Liver (tissue), 9 donors: ENCODE data around the gene GNAI3. TPM values are rescaled to one million over a fixed set of nuclear protein-coding genes. Genes with fewer than 3 reads are reported as not detected.

Source experiments
- DNase-seq: peaks from one replicate; pipeline ENCODE4 v3.0.0-alpha.2; 2017; ENCODE audit warnings: low spot score
- H3K27ac ChIP-seq, 2 donors: one replicate each; pipeline ENCODE4 v1.7.0; 2013; ENCODE audit warnings: inconsistent platforms in 2 of 2, low read length in 2 of 2, control low read depth in 1 of 2, low read depth in 1 of 2, mild to moderate bottlenecking in 1 of 2
- H3K27me3 ChIP-seq, 4 donors: one replicate each; pipeline versions ENCODE4 v1.6.1 to v1.7.0; 2013; ENCODE audit warnings: low read length in 3 of 4, inconsistent platforms in 1 of 4, mild to moderate bottlenecking in 1 of 4, moderate library complexity in 1 of 4; ENCODE audit not compliant: control insufficient read depth in 4 of 4, insufficient read depth in 4 of 4
- H3K36me3 ChIP-seq, 4 donors: one replicate each; pipeline versions ENCODE4 v1.6.1 to v1.7.0; 2013; ENCODE audit warnings: low read length in 3 of 4, mild to moderate bottlenecking in 3 of 4, low read depth in 1 of 4, moderate library complexity in 1 of 4; ENCODE audit not compliant: control insufficient read depth in 4 of 4, insufficient read depth in 3 of 4
- H3K4me1 ChIP-seq, 4 donors: one replicate each; pipeline versions ENCODE4 v1.6.1 to v1.7.0; 2013; ENCODE audit warnings: low read length in 3 of 4, mild to moderate bottlenecking in 3 of 4, moderate library complexity in 1 of 4; ENCODE audit not compliant: control insufficient read depth in 4 of 4, insufficient read depth in 4 of 4
- H3K4me3 ChIP-seq, 3 donors: one replicate each; pipeline versions ENCODE4 v1.6.1 to v1.7.0; 2013; ENCODE audit warnings: low read length in 3 of 3, control low read depth in 1 of 3, low read depth in 1 of 3, mild to moderate bottlenecking in 1 of 3
- H3K9ac ChIP-seq, 2 donors: one replicate each; pipeline ENCODE4 v1.7.0; 2013; ENCODE audit warnings: low read length in 2 of 2, mild to moderate bottlenecking in 2 of 2, moderate library complexity in 2 of 2, control low read depth in 1 of 2, low read depth in 1 of 2
- H3K9me3 ChIP-seq, 4 donors: one replicate each; pipeline versions ENCODE4 v1.6.1 to v1.7.0; 2013; ENCODE audit warnings: low read length in 3 of 4; ENCODE audit not compliant: control insufficient read depth in 4 of 4
- FOXA1 ChIP-seq: IDR thresholded peaks from 2 replicates; pipeline ENCODE4 v1.6.1; 2016; ENCODE audit warnings: antibody characterized with exemption
- FOXA2 ChIP-seq: IDR thresholded peaks from 2 replicates; pipeline ENCODE4 v1.6.1; 2016; ENCODE audit warnings: antibody characterized with exemption
- GABPA ChIP-seq, 2 donors: IDR thresholded peaks in 1 of 2; conservative IDR thresholded peaks in 1 of 2; 2 replicates each; pipeline ENCODE4 v1.6.1; 2016; ENCODE audit warnings: antibody characterized with exemption in 2 of 2, mild to moderate bottlenecking in 1 of 2, moderate library complexity in 1 of 2
- HNF4A ChIP-seq, 2 donors: conservative IDR thresholded peaks; 2 replicates each; pipeline ENCODE4 v1.6.1; 2016; ENCODE audit warnings: antibody characterized with exemption in 2 of 2, mild to moderate bottlenecking in 2 of 2
- HNF4G ChIP-seq: IDR thresholded peaks from 2 replicates; pipeline ENCODE4 v1.6.1; 2016; ENCODE audit warnings: antibody characterized with exemption
- JUND ChIP-seq, 2 donors: IDR thresholded peaks; 2 replicates each; pipeline ENCODE4 v1.6.1; 2016; ENCODE audit warnings: antibody characterized with exemption in 2 of 2
- MAX ChIP-seq: IDR thresholded peaks from 2 replicates; pipeline ENCODE4 v1.6.1; 2016; ENCODE audit warnings: antibody characterized with exemption
- NR2F2 ChIP-seq: IDR thresholded peaks from 2 replicates; pipeline ENCODE4 v1.6.1; 2016; ENCODE audit warnings: antibody characterized with exemption
- RAD21 ChIP-seq, 2 donors: IDR thresholded peaks; 2 replicates each; pipeline ENCODE4 v1.6.1; 2016; ENCODE audit warnings: antibody characterized with exemption in 2 of 2, mild to moderate bottlenecking in 2 of 2
- REST ChIP-seq: IDR thresholded peaks from 2 replicates; pipeline ENCODE4 v1.6.1; 2016; ENCODE audit warnings: antibody characterized with exemption, mild to moderate bottlenecking
- RXRA ChIP-seq, 2 donors: IDR thresholded peaks; 2 replicates each; pipeline ENCODE4 v1.6.1; 2017 to 2018; ENCODE audit warnings: antibody characterized with exemption in 2 of 2, mild to moderate bottlenecking in 1 of 2
- SP1 ChIP-seq: IDR thresholded peaks from 2 replicates; pipeline ENCODE4 v1.6.1; 2018; ENCODE audit warnings: antibody characterized with exemption, mild to moderate bottlenecking
- TAF1 ChIP-seq: conservative IDR thresholded peaks from 2 replicates; pipeline ENCODE4 v1.6.1; 2016; ENCODE audit warnings: antibody characterized with exemption, mild to moderate bottlenecking
- YY1 ChIP-seq: IDR thresholded peaks from 2 replicates; pipeline ENCODE4 v1.6.1; 2016; ENCODE audit warnings: antibody characterized with exemption, mild to moderate bottlenecking
- ZBTB33 ChIP-seq: IDR thresholded peaks from 2 replicates; pipeline ENCODE4 v1.6.1; 2016; ENCODE audit warnings: antibody characterized with exemption
- WGBS: extraction: QIAGEN DNeasy Blood & Tissue Kit; methylation state at CpG from one replicate; pipeline ENCODE4 v1.1.7; 2013; 5-methylcytosine and 5-hydroxymethylcytosine counted together
- polyA plus RNA-seq, 2 donors: library from polyadenylated mRNA; stranded (reverse) in 1 of 2; unstranded in 1 of 2; fragments of 200-250 nt in 1 of 2; fragments of >200 nt in 1 of 2; fragmentation: Nextera tagmentation in 1 of 2; extraction: Ambion mirVana in 1 of 2; gene quantifications; one replicate each; pipeline versions ENCODE4 v1.2.1 to v1.2.3, GENCODE V29; 2013 to 2015
- total RNA-seq, 2 donors: library from RNA; depleted of rRNA; stranded (reverse); fragments of >200 nt; gene quantifications; one replicate each; pipeline ENCODE4 v1.2.3, GENCODE V29; 2014
- TF ChIP-seq, protein P1 (sequence below): fragments of 150-350 bp; IDR thresholded peaks from 2 replicates; pipeline ENCODE4 v1.5.1; 2017; ENCODE audit warnings: improper control_type of control experiment, low read depth, low read length; ENCODE audit not compliant: missing input control
- TF ChIP-seq, protein P2 (sequence below): IDR thresholded peaks from 2 replicates; pipeline ENCODE4 v1.6.1; 2016; ENCODE audit warnings: antibody characterized with exemption
- donor health status: healthy.
- donor health status: healthy.
- donor health status: healthy.
- donor health status: healthy.
- donor health status: healthy.

Gene GNAI3
- total and polyA plus RNA-seq, 4 donors, result 1.9 to 6.5 (median 4.3) TPM

DNA sequence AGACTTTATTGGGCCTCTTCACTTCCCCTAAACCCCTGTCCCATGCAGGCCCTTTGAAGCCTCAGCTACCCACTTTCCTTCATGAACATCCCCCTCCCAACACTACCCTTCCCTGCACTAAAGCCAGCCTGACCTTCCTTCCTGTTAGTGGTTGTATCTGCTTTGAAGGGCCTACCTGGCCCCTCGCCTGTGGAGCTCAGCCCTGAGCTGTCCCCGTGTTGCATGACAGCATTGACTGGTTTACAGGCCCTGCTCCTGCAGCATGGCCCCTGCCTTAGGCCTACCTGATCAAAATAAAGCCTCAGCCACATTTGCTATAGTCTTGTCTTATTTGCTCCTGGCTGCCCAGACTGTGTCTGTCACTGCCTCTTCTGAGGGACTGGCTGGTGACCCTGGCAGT, 113.0 kb downstream of the GNAI3 start (continued):
- TF ChIP-seq HNF4A (conservative IDR thresholded peaks at IDR 0.05) (no peak), YY1 (no peak), REST (no peak), MAX (no peak), GABPA (IDR thresholded peaks at IDR 0.05 in 1 of 2, conservative IDR thresholded peaks at IDR 0.05 in 1 of 2) (no peak), RXRA (IDR thresholded peaks at IDR 0.05) (no peak), FOXA2 (no peak)

- H3K27me3 ChIP-seq, result no peaks in the 10 kb centered on the region
- H3K4me3 ChIP-seq, result no peak overlapping the region
- no peak for DNase-seq
- TF ChIP-seq RAD21 (IDR thresholded peaks at IDR 0.05), result no peak
- TF ChIP-seq FOXA1, result no peak
- TF ChIP-seq TAF1, result no peak
- no peak for TF ChIP-seq REST
- TF ChIP-seq SP1, result no peak
- no peak for TF ChIP-seq JUND (IDR thresholded peaks at IDR 0.05)
- TF ChIP-seq NR2F2, result no peak
- TF ChIP-seq, protein P1, sequence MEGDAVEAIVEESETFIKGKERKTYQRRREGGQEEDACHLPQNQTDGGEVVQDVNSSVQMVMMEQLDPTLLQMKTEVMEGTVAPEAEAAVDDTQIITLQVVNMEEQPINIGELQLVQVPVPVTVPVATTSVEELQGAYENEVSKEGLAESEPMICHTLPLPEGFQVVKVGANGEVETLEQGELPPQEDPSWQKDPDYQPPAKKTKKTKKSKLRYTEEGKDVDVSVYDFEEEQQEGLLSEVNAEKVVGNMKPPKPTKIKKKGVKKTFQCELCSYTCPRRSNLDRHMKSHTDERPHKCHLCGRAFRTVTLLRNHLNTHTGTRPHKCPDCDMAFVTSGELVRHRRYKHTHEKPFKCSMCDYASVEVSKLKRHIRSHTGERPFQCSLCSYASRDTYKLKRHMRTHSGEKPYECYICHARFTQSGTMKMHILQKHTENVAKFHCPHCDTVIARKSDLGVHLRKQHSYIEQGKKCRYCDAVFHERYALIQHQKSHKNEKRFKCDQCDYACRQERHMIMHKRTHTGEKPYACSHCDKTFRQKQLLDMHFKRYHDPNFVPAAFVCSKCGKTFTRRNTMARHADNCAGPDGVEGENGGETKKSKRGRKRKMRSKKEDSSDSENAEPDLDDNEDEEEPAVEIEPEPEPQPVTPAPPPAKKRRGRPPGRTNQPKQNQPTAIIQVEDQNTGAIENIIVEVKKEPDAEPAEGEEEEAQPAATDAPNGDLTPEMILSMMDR, result no peak
- TF ChIP-seq, protein P2, sequence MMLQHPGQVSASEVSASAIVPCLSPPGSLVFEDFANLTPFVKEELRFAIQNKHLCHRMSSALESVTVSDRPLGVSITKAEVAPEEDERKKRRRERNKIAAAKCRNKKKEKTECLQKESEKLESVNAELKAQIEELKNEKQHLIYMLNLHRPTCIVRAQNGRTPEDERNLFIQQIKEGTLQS, result no peak
- no peak for TF ChIP-seq HNF4A (conservative IDR thresholded peaks at IDR 0.05)
- no peak for TF ChIP-seq GABPA (IDR thresholded peaks at IDR 0.05 in 1 of 2, conservative IDR thresholded peaks at IDR 0.05 in 1 of 2)
- TF ChIP-seq HNF4G, result no peak
- TF ChIP-seq FOXA2, result no peak
- TF ChIP-seq YY1, result no peak
- TF ChIP-seq ZBTB33, result no peak
- no peak for TF ChIP-seq RXRA (IDR thresholded peaks at IDR 0.05)
- peaks cover 0 to 5% (median 0%) of the 10 kb centered on the region in 4 donors for H3K4me1 ChIP-seq
- H3K9me3 ChIP-seq, result no peaks in the 10 kb centered on the region
- H3K27ac ChIP-seq, result no peak overlapping the region
- peaks cover 0 to 15% (median 7%) of the 10 kb centered on the region in 4 donors for H3K36me3 ChIP-seq
- H3K9ac ChIP-seq, result no peak overlapping the region
- 93% methylated on average over 1 of the region's 1 CpG for WGBS
These were observed 116.3 kb downstream of the GNAI3 start for GRCh38 chr1:109664671-109665070.
